SK-N-MC (cell line): ENCODE results near the gene POFUT1.

Experiments
- EZH2 ChIP-seq: fragments of 200-600 bp; sonication (generic); IDR thresholded peaks from one replicate; pipeline ENCODE4 v1.6.1; 2017; ENCODE audit warnings: antibody characterized with exemption
- FOXP2 ChIP-seq: optimal IDR thresholded peaks from 2 replicates; pipeline ENCODE3; 2011; ENCODE audit warnings: mild to moderate bottlenecking, moderate library complexity; ENCODE audit not compliant: insufficient read depth; ENCODE audit errors: extremely low read length, control extremely low read depth

- TF ChIP-seq EZH2 = no peak
- TF ChIP-seq FOXP2 = no peak
Observed at GRCh38 chr20:32183947-32184635, 23.6 kb upstream of the POFUT1 start.
